ENCODE results near the gene UBE2R2.
"Not testable (repeated sequence)": the region's sequence is repeated elsewhere in the genome, so short reads cannot be mapped to it uniquely, and the experiment has no call there.

UBE2R2 gene

DNA sequence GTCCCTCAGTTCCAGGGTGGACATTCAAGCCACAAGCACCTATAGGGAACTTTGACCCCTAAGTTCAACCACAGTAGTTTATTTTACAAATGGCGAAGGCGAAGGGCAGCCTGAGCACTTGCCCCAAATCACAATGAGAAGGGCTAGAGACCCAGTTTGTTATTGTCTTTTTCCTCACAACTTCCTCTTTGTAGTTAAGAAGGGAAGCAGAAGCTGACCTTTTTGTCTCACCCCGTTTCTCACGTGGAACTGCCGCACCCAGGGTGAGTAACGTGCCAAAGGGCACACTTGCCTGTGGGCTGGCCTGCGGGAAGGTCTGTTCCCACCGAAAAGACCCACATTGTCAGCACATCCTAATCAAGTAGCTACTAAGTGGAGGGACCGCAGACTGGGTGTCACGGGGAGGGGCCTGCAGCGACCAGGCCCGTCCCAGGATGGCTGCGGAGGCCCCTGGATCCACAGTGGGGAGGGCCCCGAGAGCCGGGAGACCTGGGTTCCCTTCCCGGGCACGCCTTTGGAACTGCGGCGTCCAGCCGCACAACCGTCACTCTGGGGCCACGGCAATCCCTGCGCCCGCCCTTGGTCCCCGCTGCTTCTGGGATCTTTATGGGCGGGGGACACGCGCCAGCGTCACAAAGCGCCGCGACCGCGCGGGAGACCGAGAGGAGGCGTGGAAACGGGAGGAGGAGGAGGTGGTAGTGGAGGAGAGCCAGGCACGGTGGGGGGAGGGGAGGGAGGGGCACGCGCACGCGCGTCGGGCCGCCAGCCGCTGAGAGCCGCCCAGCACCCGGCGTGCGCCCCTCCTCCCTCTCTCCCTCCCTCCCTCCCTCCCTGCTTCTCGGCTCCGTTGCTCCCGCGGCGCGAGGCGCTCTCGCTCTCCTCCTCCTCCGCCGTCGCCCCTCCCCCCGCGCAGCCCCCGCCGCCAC lies at the start of gene UBE2R2:
UBE2R2 (plus strand) TSS at position 834 of the 926 bp plus-strand sequence. CDS start 598 bp downstream, outside the sequence.
- FAIRE-seq (no peak), DNase-seq (ENCODE audit: low spot score) (peak; percentile 81)

GRCh38 chr9:33770156-33770880 lies 46.6 kb upstream of the UBE2R2 start:
- DNase-seq (ENCODE audit: low spot score) = peak; percentile 47
- not testable (repeated sequence) for FAIRE-seq

- not testable (repeated sequence) for FAIRE-seq; DNase-seq (ENCODE audit: low spot score)
Observed at GRCh38 chr9:33773135-33773534, 43.8 kb upstream of the UBE2R2 start.

- peak; percentile 11 for FAIRE-seq
- DNase-seq (ENCODE audit: low spot score) = not testable (repeated sequence)
Observed at GRCh38 chr9:33774074-33774659, 42.8 kb upstream of the UBE2R2 start.

DNA sequence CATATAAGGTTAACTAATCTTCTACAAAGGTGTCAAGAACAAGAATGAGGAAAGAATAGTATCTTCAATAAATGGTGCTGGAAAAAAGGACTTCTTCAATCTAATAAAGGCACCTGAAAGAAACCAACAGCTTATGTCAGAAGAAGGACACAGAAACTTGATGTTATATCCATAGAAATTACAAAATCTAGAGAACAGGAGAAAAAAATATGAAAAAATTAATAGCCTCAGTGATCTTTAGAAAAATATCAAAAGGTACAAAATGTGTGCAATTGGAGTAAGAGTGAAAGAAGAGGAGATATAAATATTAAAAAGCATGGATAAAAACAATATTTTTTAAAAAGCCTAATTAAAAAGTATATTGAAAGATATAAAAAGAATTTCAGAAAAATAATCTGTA lies 40.4 kb upstream of the UBE2R2 start:
- FAIRE-seq (no peak), DNase-seq (ENCODE audit: low spot score) (no peak)

- DNase-seq (ENCODE audit: low spot score) = peak; percentile 43
- no peak for FAIRE-seq
Observed at GRCh38 chr9:33778700-33779351, 38.1 kb upstream of the UBE2R2 start.

DNA sequence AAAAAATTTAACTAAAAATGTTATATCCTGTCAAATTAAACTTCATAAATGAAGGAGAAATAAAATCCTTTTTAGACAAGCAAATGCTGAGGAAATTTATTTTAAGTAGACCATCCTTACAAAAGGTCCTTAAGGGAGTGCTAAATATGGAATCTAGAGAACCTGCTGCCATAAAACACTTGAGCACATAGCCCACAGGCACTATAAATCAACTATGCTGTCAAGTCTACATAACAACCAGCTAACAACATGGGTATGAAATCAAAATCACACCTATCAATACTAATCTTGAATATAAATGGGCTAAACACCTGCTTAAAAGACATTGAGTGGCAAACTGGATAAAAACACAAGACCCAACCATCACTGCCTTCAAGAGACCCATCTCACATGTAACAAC lies 36.7 kb upstream of the UBE2R2 start:
- no peak for DNase-seq (ENCODE audit: low spot score)
- FAIRE-seq = no peak

DNA sequence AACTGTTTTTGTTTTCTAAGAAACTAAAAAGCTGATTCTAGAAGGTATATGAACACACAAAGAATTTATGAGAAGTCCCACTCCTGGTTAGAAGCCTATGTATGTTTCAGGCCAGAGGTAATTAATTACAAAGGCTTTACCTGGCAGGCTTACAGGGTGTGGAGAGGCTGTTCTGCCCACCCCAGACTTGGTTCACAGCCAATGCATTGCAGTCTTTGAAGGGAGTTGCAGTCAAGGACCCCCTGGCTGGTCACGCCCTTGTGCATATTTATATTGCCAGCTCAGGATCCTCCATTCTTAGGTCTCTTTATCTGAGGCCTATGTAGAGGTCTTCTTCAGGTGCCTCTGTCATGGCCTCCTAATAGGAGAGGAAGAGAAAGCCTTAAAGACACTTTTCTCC lies 35.2 kb upstream of the UBE2R2 start:
- FAIRE-seq (no peak), DNase-seq (ENCODE audit: low spot score) (no peak)

DNA sequence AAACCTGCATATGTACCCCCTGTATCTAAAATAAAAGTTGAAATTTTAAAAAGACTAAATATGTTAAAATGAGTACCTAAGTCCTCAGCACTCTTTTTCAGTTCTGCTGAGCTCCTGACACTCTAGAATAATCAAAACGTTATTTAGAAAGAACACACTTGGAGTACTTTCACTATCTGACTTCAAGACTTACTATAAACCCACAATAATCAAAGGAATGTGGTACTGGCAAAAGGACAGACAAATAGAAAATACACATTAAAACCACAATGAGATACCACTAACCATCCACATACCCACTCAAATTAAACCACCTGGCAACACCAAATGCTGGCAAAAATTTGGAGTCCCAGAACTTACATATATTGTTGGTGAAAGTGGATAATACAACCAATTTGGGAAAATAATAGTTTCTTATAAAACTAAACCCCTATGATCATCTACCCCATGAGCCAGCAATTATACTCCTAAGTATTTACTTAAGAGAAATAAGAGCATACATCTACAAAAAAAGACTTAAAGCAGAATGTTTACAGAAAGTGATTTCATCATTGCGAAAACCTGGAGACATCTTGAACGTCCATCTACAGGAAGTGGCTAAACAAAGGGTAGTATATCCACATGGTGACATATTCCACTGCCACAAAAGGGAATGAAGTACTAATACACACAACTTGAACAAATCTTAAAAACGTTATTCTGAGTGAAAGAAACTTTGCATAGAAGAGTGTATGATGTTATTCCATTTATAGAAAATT lies 34.4 kb upstream of the UBE2R2 start:
- FAIRE-seq = no peak
- DNase-seq (ENCODE audit: low spot score) = no peak

- DNase-seq (ENCODE audit: low spot score) (no peak), FAIRE-seq (no peak)
Observed at GRCh38 chr9:33785914-33786313, 31.0 kb upstream of the UBE2R2 start.

GRCh38 chr9:33786681-33787080 lies 30.3 kb upstream of the UBE2R2 start:
- DNase-seq (ENCODE audit: low spot score) (no peak), FAIRE-seq (no peak)

DNA sequence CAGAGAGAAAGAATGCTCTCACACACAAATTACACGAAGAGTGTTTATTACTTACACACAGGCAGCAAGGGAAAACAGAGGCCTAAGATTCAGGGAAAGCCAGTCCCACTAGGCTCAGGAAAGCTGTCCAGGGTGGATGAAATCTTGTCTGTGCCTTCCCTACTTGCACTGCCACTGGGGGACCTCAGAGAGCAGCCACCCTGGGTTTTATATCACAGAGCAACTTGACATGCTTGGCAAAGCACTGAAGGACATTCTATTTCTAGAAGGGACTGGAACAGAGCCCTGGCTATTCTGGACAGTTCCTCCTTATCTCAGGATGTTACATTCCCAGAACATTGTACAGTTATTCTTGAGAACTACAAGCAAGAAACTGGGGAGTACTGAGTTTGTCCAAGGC lies 29.1 kb upstream of the UBE2R2 start:
- FAIRE-seq = no peak
- DNase-seq (ENCODE audit: low spot score) = no peak

DNA sequence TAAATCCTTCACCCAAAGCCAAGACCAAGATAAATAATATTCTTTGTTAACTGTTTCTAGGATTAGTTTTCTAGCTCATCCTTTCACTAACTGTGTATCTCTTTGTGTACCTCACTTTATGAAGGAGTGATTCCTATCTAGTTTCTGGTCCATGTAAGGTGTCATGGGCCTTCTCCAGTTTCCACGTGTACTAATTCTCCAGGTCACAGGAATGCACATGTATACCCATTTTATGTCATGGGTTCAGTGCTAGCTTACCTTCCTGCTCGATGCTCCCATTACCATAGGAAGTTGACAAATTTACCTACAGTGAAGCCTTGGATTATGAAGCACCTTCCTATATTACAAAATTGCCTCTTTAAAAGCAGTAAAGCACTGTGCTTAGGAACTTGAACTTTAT lies 27.5 kb upstream of the UBE2R2 start:
- DNase-seq (ENCODE audit: low spot score); FAIRE-seq: not testable (repeated sequence)

GRCh38 chr9:33791117-33791516 lies 25.8 kb upstream of the UBE2R2 start:
- DNase-seq (ENCODE audit: low spot score) (peak; percentile 42), FAIRE-seq (no peak)

GRCh38 chr9:33793496-33793895 lies 23.5 kb upstream of the UBE2R2 start:
- not testable (repeated sequence) for DNase-seq (ENCODE audit: low spot score)

DNA sequence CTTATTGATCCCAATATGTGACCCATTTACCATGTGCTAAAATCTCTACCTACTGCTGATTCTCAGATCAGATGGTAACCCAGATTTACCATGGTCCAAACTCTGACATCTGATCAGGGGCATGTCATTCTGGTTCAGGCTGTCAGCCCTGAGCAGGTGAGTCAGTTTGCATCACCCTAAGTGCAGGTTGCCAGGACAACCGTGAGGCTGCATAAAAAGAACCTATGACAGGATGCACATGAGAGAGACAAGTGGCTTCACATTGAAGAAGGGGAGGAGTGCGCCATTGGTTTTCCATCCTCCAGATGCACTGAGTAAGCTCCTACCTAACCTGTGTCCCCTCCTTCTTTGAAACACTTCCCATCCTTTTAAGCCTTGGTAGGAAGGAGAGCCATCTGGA lies 22.4 kb upstream of the UBE2R2 start:
- DNase-seq (ENCODE audit: low spot score) (no peak), FAIRE-seq (no peak)

More at GRCh38 chr9:33793496-33793895, 23.5 kb upstream of the UBE2R2 start:
- FAIRE-seq = not testable (repeated sequence)

DNA sequence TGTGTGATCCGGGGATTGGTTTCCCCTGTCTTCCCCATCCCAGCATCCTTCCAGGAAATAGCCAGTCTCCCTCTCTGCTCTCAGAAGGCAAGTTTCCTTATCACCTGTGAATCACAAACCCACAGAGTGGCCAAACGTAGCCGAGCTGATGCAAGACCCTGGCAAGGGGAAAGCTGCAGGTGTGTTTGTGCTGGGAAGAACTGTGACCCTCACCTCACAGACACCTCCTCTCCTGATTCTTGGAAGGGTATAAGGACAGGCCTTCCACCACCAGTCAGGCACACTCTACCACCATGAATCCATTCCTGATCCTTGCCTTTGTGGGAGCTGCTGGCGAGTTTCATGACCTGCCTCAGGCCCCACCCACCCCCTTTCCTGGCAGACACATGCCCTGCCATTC lies 21.7 kb upstream of the UBE2R2 start, which contains the start of gene PRSS3:
PRSS3 (plus strand) TSS at position 281 of the 400 bp plus-strand sequence; CDS start at position 294, 13 bp downstream.
- DNase-seq (ENCODE audit: low spot score) = no peak
- FAIRE-seq = no peak

- FAIRE-seq (no peak), DNase-seq (ENCODE audit: low spot score) (no peak)
Observed at GRCh38 chr9:33795819-33796218, 21.1 kb upstream of the UBE2R2 start.

DNA sequence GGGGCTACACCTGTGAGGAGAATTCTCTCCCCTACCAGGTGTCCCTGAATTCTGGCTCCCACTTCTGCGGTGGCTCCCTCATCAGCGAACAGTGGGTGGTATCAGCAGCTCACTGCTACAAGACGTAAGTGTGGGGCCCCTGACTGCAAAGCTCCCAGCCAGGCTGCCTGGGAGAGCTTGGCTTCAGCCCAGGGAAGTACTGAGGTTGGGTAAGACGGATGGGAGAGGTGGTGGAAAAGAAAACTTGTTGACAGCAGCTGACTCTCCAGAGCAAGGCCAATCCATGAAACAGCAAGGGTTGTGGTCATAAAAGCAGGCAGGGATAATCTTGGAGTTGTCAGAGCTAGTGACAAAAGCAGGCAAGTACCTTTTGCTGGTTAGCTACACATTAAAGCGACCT lies 20.3 kb upstream of the UBE2R2 start:
- DNase-seq (ENCODE audit: low spot score); FAIRE-seq: not testable (repeated sequence)

- no peak for FAIRE-seq
- no peak for DNase-seq (ENCODE audit: low spot score)
Observed at GRCh38 chr9:33797837-33798236, 19.1 kb upstream of the UBE2R2 start.
